Natural killer cell (primary cell): ENCODE measurements around the gene ZNF136. TPM values are rescaled to one million over a fixed set of nuclear protein-coding genes. Genes with fewer than 3 reads are reported as not detected.
A peak's percentile ranks its signal among the peaks of the same experiment; 100 is the strongest.

Experiments used
- ATAC-seq, 3 donors: fragments of 150-1000 bp in 2 of 3; fragments of 200-7000 bp in 1 of 3; cut with Tn5 transposase; 1 replicate in 1 of 3; 2 replicates in 2 of 3; pipeline ENCODE4 v1.10.0; 2021; ENCODE audit warnings: mild to moderate bottlenecking in 2 of 3, moderate library complexity in 2 of 3
- DNase-seq, 2 donors: peaks; one replicate each; pipeline versions ENCODE4 v3.0.0 to v3.0.0-alpha.2; 2013 to 2021; ENCODE audit warnings: mixed read lengths in 1 of 2
- H3K27ac ChIP-seq: one replicate; pipeline ENCODE4 v1.5.1; 2013; ENCODE audit warnings: mild to moderate bottlenecking, low read length
- H3K27me3 ChIP-seq: one replicate; pipeline ENCODE4 v1.6.1; 2013; ENCODE audit warnings: low read length; ENCODE audit not compliant: control insufficient read depth, insufficient read depth
- H3K36me3 ChIP-seq: one replicate; pipeline ENCODE4 v1.6.1; 2013; ENCODE audit warnings: low read length; ENCODE audit not compliant: control insufficient read depth, insufficient read depth
- H3K4me1 ChIP-seq: one replicate; pipeline ENCODE4 v1.6.1; 2013; ENCODE audit warnings: low read length; ENCODE audit not compliant: control insufficient read depth, insufficient read depth
- H3K4me3 ChIP-seq: one replicate; pipeline ENCODE4 v1.5.1; 2013; ENCODE audit warnings: low read length
- H3K9me3 ChIP-seq: one replicate; pipeline ENCODE4 v1.6.1; 2013; ENCODE audit warnings: low read length; ENCODE audit not compliant: control insufficient read depth, insufficient read depth
- H3K27ac Mint-ChIP-seq, 2 donors: one replicate each; pipeline ENCODE4 v1.8.0; 2022; ENCODE audit warnings: mild to moderate bottlenecking in 2 of 2, mixed read lengths in 2 of 2, moderate library complexity in 1 of 2
- H3K27me3 Mint-ChIP-seq, 2 donors: one replicate each; pipeline ENCODE4 v1.8.0; 2022; ENCODE audit warnings: low read depth in 2 of 2, mixed read lengths in 2 of 2
- H3K36me3 Mint-ChIP-seq: one replicate; pipeline ENCODE4 v1.8.0; 2022; ENCODE audit warnings: mixed read lengths
- H3K4me1 Mint-ChIP-seq, 2 donors: one replicate each; pipeline ENCODE4 v1.8.0; 2022; ENCODE audit warnings: mixed read lengths in 2 of 2
- H3K4me3 Mint-ChIP-seq: one replicate; pipeline ENCODE4 v1.8.0; 2022; ENCODE audit warnings: mild to moderate bottlenecking, moderate library complexity, mixed read lengths
- H3K9me3 Mint-ChIP-seq, 2 donors: one replicate each; pipeline ENCODE4 v1.8.0; 2022; ENCODE audit warnings: mixed read lengths in 2 of 2
- CTCF ChIP-seq: fragments of 200-600 bp; IDR thresholded peaks from one replicate; pipeline ENCODE4 v1.8.0; 2022; ENCODE audit warnings: antibody characterized with exemption
- WGBS: methylation state at CpG from one replicate; pipeline ENCODE4 v1.1.7; 2013; ENCODE audit warnings: missing lambda C conversion rate; ENCODE audit not compliant: insufficient coverage; 5-methylcytosine and 5-hydroxymethylcytosine counted together
- intact Hi-C: fragments of 100-400 bp; cut with micrococcal nuclease; formaldehyde crosslinking; loops from one replicate; pipeline ENCODE4 v1.14.2; 2022
- total RNA-seq, 4 donors: library from RNA; stranded (reverse); fragments of 120-200 nt in 1 of 4; gene quantifications; one replicate each; pipeline versions ENCODE4 v1.2.3 to v1.2.4, GENCODE V29; 2013 to 2022

ZNF136 gene
- total RNA-seq, 3 donors from 2014 or later (not counting 1 experiment from before 2014, with no cell fraction given): 31.5 to 47.7 (median 39.8) TPM

DNA sequence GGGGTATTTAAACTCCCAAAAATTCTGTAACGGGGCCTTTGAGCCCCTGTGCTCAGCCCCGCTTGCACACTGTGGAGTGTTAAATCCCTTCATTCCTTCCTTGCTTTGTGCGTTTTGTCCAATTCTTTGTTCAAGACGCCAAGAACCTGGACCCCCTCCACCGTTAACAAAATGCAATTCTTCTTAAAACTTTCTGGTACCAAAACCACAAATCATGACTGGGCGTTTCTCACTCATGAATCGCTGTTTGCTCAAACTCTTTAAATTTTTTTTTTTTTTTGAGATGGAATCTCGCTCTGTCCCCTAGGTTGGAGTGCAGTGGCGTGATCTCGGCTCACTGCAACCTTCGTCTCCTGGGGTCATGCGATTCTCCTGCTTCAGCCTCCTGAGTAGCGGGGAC lies 23.6 kb upstream of the ZNF136 start:
- 31% methylated on average over 13 of the region's 13 CpGs for WGBS
- intact Hi-C loops: no loop called here
- H3K36me3 ChIP-seq: peaks cover 9% of the 10 kb centered on the region
- peaks cover under 1% of the 10 kb centered on the region for H3K9me3 ChIP-seq
- TF ChIP-seq CTCF: no peak
- H3K27ac ChIP-seq: no peak overlapping the region
- DNase-seq: peak in 1 of 2 donors; percentile 20
- Mint-ChIP-seq H3K9me3 (no peaks in the 10 kb centered on the region), H3K27me3 (no peaks in the 10 kb centered on the region), H3K27ac (peak overlapping the region in 1 of 2 donors; percentile 90), H3K4me3 (peak overlapping the region; percentile 95), H3K36me3 (no peaks in the 10 kb centered on the region), H3K4me1 (peaks cover 35 to 38% of the 10 kb centered on the region in 2 donors)
- ATAC-seq: no peak
- peak overlapping the region; percentile 76 for H3K4me3 ChIP-seq
- peaks cover 27% of the 10 kb centered on the region for H3K4me1 ChIP-seq
- no peaks in the 10 kb centered on the region for H3K27me3 ChIP-seq

GRCh38 chr19:12139885-12140544 lies 22.9 kb upstream of the ZNF136 start, which contains the start of gene ZNF20:
Gene ZNF20, minus strand, starts transcription at chr19:12140350. Its CDS starts 168 bp downstream, at chr19:12140182.
- Mint-ChIP-seq H3K9me3 (no peaks in the 10 kb centered on the region), H3K27ac (peak within 1 kb of the TSS; percentile 79 to 90), H3K4me1 (peaks cover 35 to 38% of the 10 kb centered on the region in 2 donors), H3K27me3 (no peaks in the 10 kb centered on the region), H3K36me3 (peaks cover 1% of the 10 kb centered on the region), H3K4me3 (peak within 1 kb of the TSS; percentile 95)
- Histone ChIP-seq H3K4me3 (peak within 1 kb of the TSS; percentile 76), H3K4me1 (peaks cover 27% of the 10 kb centered on the region), H3K27ac (peak within 1 kb of the TSS; percentile 56), H3K27me3 (no peaks in the 10 kb centered on the region), H3K36me3 (peaks cover 8% of the 10 kb centered on the region), H3K9me3 (peaks cover 3% of the 10 kb centered on the region)
- peak; percentile 95 to 98 (median 96) for ATAC-seq
- intact Hi-C loops: loop anchor here (1.0 to 2.0 kb wide), 2 partner anchors 49 to 81 kb away; no protein-coding TSS in a partner anchor
- TF ChIP-seq CTCF: no peak
- WGBS: under 1% methylated on average over 49 of the region's 49 CpGs
- peak; percentile 90 to 92 for DNase-seq

- H3K9me3 ChIP-seq: peaks cover 6% of the 10 kb centered on the region
- 9% methylated on average over 16 of the region's 17 CpGs for WGBS
- Mint-ChIP-seq H3K36me3 (peaks cover 9% of the 10 kb centered on the region), H3K27me3 (no peaks in the 10 kb centered on the region), H3K9me3 (no peaks in the 10 kb centered on the region), H3K4me1 (peaks cover 35 to 38% of the 10 kb centered on the region in 2 donors), H3K4me3 (peak overlapping the region; percentile 95), H3K27ac (peak overlapping the region; percentile 79 to 90)
- TF ChIP-seq CTCF: peak; percentile 95
- intact Hi-C loops: loop anchor here (1.0 to 2.0 kb wide), 6 partner anchors 50 to 342 kb away; partner anchors contain the start of gene ZNF491
- H3K36me3 ChIP-seq: peaks cover 9% of the 10 kb centered on the region
- H3K4me3 ChIP-seq: peak overlapping the region; percentile 76
- DNase-seq (peak; percentile 77 to 92), ATAC-seq (peak; percentile 56 to 74 (median 60))
- H3K27ac ChIP-seq: no peak overlapping the region
- no peaks in the 10 kb centered on the region for H3K27me3 ChIP-seq
- peaks cover 27% of the 10 kb centered on the region for H3K4me1 ChIP-seq
Observed at GRCh38 chr19:12140545-12141404, 22.1 kb upstream of the ZNF136 start.
